MM.1S (cell line): Measurements from ENCODE around the gene ARHGAP8.

Source experiments
- DNase-seq: peaks from one replicate; pipeline ENCODE4 v3.0.0-alpha.2; 2015
- H2AFZ ChIP-seq: fragments of 300-600 bp; sonication (generic); 2 replicates; pipeline ENCODE4 v1.6.0; 2016; ENCODE audit warnings: antibody characterized with exemption, low read length
- H3F3A ChIP-seq: fragments of 300-600 bp; sonication (generic); 2 replicates; pipeline ENCODE4 v1.6.1; 2016; ENCODE audit warnings: mild to moderate bottlenecking, antibody characterized with exemption, low read length, moderate library complexity, mixed read lengths; ENCODE audit not compliant: insufficient read depth
- H3K27ac ChIP-seq: fragments of 300-600 bp; sonication (generic); 2 replicates; pipeline ENCODE4 v1.5.1; 2016; ENCODE audit warnings: mild to moderate bottlenecking, low read length
- H3K27me3 ChIP-seq: fragments of 300-600 bp; sonication (generic); replicated peaks from 2 replicates; pipeline ENCODE4 v1.6.0; 2016; ENCODE audit warnings: low read length; ENCODE audit not compliant: insufficient read depth
- H3K36me3 ChIP-seq: fragments of 300-600 bp; sonication (generic); replicated peaks from 2 replicates; pipeline ENCODE4 v1.6.1; 2016; ENCODE audit warnings: mild to moderate bottlenecking, low read length, mixed read lengths; ENCODE audit not compliant: insufficient read depth
- H3K4me1 ChIP-seq: fragments of 300-600 bp; sonication (generic); 2 replicates; pipeline ENCODE4 v1.6.1; 2016; ENCODE audit warnings: low read length, mixed read lengths
- H3K4me2 ChIP-seq: fragments of 300-600 bp; sonication (generic); 2 replicates; pipeline ENCODE4 v1.6.0; 2016; ENCODE audit warnings: low read depth, low read length
- H3K4me3 ChIP-seq: fragments of 300-600 bp; sonication (generic); 2 replicates; pipeline ENCODE4 v1.5.1; 2016; ENCODE audit warnings: low read length, mixed read lengths
- H3K79me2 ChIP-seq: fragments of 300-600 bp; sonication (generic); 2 replicates; pipeline ENCODE4 v1.6.1; 2016; ENCODE audit warnings: mixed run types, low read length, mixed read lengths
- H3K9ac ChIP-seq: fragments of 300-600 bp; sonication (generic); 2 replicates; pipeline ENCODE4 v1.6.1; 2016; ENCODE audit warnings: low read length, mixed read lengths
- H3K9me2 ChIP-seq: fragments of 300-600 bp; sonication (generic); replicated peaks from 2 replicates; pipeline ENCODE4 v1.6.1; 2016; ENCODE audit warnings: mild to moderate bottlenecking, low read length, mixed read lengths; ENCODE audit not compliant: insufficient read depth
- H3K9me3 ChIP-seq: fragments of 300-600 bp; sonication (generic); replicated peaks from 2 replicates; pipeline ENCODE4 v1.6.1; 2016; ENCODE audit warnings: mild to moderate bottlenecking, low read length, mixed read lengths; ENCODE audit not compliant: insufficient read depth
- H4K20me1 ChIP-seq: fragments of 300-600 bp; sonication (generic); 2 replicates; pipeline ENCODE4 v1.6.1; 2016; ENCODE audit warnings: mild to moderate bottlenecking, low read length, moderate library complexity, mixed read lengths; ENCODE audit not compliant: insufficient read depth
- CTCF ChIP-seq: fragments of 300-600 bp; sonication (generic); IDR thresholded peaks from 2 replicates; pipeline ENCODE4 v1.5.1; 2016; ENCODE audit warnings: antibody characterized with exemption, low read length, mixed read lengths
- EZH2 ChIP-seq: fragments of 300-600 bp; sonication (generic); optimal IDR thresholded peaks from 2 replicates; pipeline ENCODE3; 2017; ENCODE audit warnings: low read depth, mild to moderate bottlenecking, antibody characterized with exemption, low read length, mixed read lengths
- EZH2phosphoT487 ChIP-seq: fragments of 300-600 bp; sonication (generic); IDR thresholded peaks from 2 replicates; pipeline ENCODE4 v1.6.1; 2018; ENCODE audit warnings: antibody characterized with exemption, low read length

The ARHGAP8 gene

GRCh38 chr22:44894782-44895181 lies 142.4 kb downstream of the ARHGAP8 start:
- TF ChIP-seq EZH2phosphoT487 (no peak), CTCF (no peak), EZH2 (no peak)
- no peak overlapping the region for H3K4me3 ChIP-seq
- H3K4me1 ChIP-seq = no peaks in the 10 kb centered on the region
- H3K9me3 ChIP-seq = no peaks in the 10 kb centered on the region
- H3K27me3 ChIP-seq = peaks cover 94% of the 10 kb centered on the region
- no peak for DNase-seq
- no peak overlapping the region for H3K27ac ChIP-seq
- no peak overlapping the region for H2AFZ ChIP-seq
- no peaks in the 10 kb centered on the region for H3K79me2 ChIP-seq
- H3F3A ChIP-seq = no peaks in the 10 kb centered on the region
- H3K9me2 ChIP-seq = no peaks in the 10 kb centered on the region
- H3K36me3 ChIP-seq = no peaks in the 10 kb centered on the region
- no peaks in the 10 kb centered on the region for H4K20me1 ChIP-seq
- H3K4me2 ChIP-seq = no peak overlapping the region
- no peak overlapping the region for H3K9ac ChIP-seq

- Histone ChIP-seq H3K4me2 (no peak overlapping the region), H3K36me3 (no peaks in the 10 kb centered on the region), H3F3A (no peaks in the 10 kb centered on the region), H3K9me3 (no peaks in the 10 kb centered on the region), H3K79me2 (no peaks in the 10 kb centered on the region), H3K4me3 (no peak overlapping the region), H4K20me1 (no peaks in the 10 kb centered on the region), H3K9ac (no peak overlapping the region), H3K4me1 (no peaks in the 10 kb centered on the region), H3K27ac (no peak overlapping the region), H2AFZ (no peak overlapping the region), H3K27me3 (peaks cover 96% of the 10 kb centered on the region), H3K9me2 (no peaks in the 10 kb centered on the region)
- no peak for TF ChIP-seq CTCF
- TF ChIP-seq EZH2 = no peak
- TF ChIP-seq EZH2phosphoT487 = no peak
- DNase-seq = no peak
Measured at GRCh38 chr22:44895296-44896055, 143.1 kb downstream of the ARHGAP8 start.

- H3K79me2 ChIP-seq = no peaks in the 10 kb centered on the region
- H2AFZ ChIP-seq = no peak overlapping the region
- H3K4me3 ChIP-seq = no peak overlapping the region
- H3K27ac ChIP-seq = no peak overlapping the region
- H3K4me2 ChIP-seq = no peak overlapping the region
- DNase-seq = no peak
- no peaks in the 10 kb centered on the region for H3K4me1 ChIP-seq
- no peaks in the 10 kb centered on the region for H3F3A ChIP-seq
- no peaks in the 10 kb centered on the region for H3K9me2 ChIP-seq
- TF ChIP-seq EZH2phosphoT487 = no peak
- no peak for TF ChIP-seq CTCF
- no peak for TF ChIP-seq EZH2
- H3K9ac ChIP-seq = no peak overlapping the region
- H3K9me3 ChIP-seq = no peaks in the 10 kb centered on the region
- no peaks in the 10 kb centered on the region for H4K20me1 ChIP-seq
- H3K36me3 ChIP-seq = no peaks in the 10 kb centered on the region
- peaks cover 85% of the 10 kb centered on the region for H3K27me3 ChIP-seq
Measured at GRCh38 chr22:44898236-44898635, 145.9 kb downstream of the ARHGAP8 start.
